GM12878 (cell line): Measurements from ENCODE around the gene GDPD2.

Experiments used
- ATF7 ChIP-seq: fragments of 450-650 bp; IDR thresholded peaks from 2 replicates; pipeline ENCODE4 v1.6.1; 2016; ENCODE audit warnings: low read depth, mild to moderate bottlenecking
- BMI1 ChIP-seq: fragments of 450-650 bp; IDR thresholded peaks from 2 replicates; pipeline ENCODE4 v1.6.1; 2016; ENCODE audit warnings: mild to moderate bottlenecking, moderate library complexity, borderline replicate concordance
- GABPA ChIP-seq: IDR thresholded peaks from 2 replicates; pipeline ENCODE4 v1.6.1; 2014; ENCODE audit warnings: antibody characterized with exemption, low read depth, mild to moderate bottlenecking, inconsistent platforms
- MYB ChIP-seq: fragments of 150-350 bp; IDR thresholded peaks from 2 replicates; pipeline ENCODE4 v1.6.1; 2014; ENCODE audit warnings: mild to moderate bottlenecking, low read depth, low read length, borderline replicate concordance
- SMC3 ChIP-seq: IDR thresholded peaks from 2 replicates; pipeline ENCODE4 v1.6.1; 2011; ENCODE audit warnings: low read length, improper control_type of control experiment, borderline replicate concordance
- STAT1 ChIP-seq: fragments of 450-650 bp; conservative IDR thresholded peaks from 2 replicates; pipeline ENCODE4 v1.6.1; 2014; ENCODE audit warnings: antibody characterized with exemption, mild to moderate bottlenecking
- YY1 ChIP-seq: IDR thresholded peaks from 2 replicates; pipeline ENCODE4 v1.6.1; 2011; ENCODE audit warnings: low read depth, mild to moderate bottlenecking, low read length
- ZNF274 ChIP-seq: IDR thresholded peaks from one replicate; pipeline ENCODE4 v1.8.0; 2011; ENCODE audit not compliant: insufficient read length, insufficient read depth
- TF ChIP-seq, protein P1 (sequence below), 3 experiments: IDR thresholded peaks in 2 of 3; conservative IDR thresholded peaks in 1 of 3; 2 replicates each; pipeline ENCODE4 v1.5.1; 2011; ENCODE audit warnings: low read depth in 3 of 3, low read length in 3 of 3, mild to moderate bottlenecking in 3 of 3, control low read depth in 2 of 3, moderate library complexity in 2 of 3, inconsistent platforms in 1 of 3, mixed read lengths in 1 of 3; ENCODE audit not compliant: control insufficient read depth in 2 of 3, insufficient read depth in 1 of 3; ENCODE audit errors: extremely low read depth in 1 of 3

DNA sequence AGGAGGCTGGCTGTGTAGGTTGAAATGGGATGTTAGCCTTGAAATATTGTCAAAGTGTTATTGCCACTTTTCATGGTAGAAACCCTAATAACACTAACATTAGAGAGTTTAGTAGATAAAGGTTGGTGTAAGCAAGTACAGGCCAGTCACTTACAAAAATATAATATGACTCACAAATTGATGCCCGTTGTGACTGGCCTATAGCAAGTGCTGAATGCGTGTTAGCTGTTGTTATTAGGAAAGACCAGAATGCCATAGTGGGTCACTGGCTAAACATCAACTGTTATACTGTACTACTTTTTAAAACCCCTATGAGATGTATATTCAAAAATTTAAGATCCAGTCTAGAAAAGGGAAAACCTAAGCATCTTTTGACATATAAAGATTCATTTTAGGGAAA lies 20.4 kb upstream of the GDPD2 start:
- TF ChIP-seq, protein P1, sequence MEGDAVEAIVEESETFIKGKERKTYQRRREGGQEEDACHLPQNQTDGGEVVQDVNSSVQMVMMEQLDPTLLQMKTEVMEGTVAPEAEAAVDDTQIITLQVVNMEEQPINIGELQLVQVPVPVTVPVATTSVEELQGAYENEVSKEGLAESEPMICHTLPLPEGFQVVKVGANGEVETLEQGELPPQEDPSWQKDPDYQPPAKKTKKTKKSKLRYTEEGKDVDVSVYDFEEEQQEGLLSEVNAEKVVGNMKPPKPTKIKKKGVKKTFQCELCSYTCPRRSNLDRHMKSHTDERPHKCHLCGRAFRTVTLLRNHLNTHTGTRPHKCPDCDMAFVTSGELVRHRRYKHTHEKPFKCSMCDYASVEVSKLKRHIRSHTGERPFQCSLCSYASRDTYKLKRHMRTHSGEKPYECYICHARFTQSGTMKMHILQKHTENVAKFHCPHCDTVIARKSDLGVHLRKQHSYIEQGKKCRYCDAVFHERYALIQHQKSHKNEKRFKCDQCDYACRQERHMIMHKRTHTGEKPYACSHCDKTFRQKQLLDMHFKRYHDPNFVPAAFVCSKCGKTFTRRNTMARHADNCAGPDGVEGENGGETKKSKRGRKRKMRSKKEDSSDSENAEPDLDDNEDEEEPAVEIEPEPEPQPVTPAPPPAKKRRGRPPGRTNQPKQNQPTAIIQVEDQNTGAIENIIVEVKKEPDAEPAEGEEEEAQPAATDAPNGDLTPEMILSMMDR (IDR thresholded peaks at IDR 0.05 in 2 of 3, conservative IDR thresholded peaks at IDR 0.05 in 1 of 3; ENCODE audit: control insufficient read depth in 2 of 3, extremely low read depth in 1 of 3, insufficient read depth in 1 of 3, low read depth in 3 of 3, low read length in 3 of 3) = no peak
- no peak for TF ChIP-seq STAT1
- no peak for TF ChIP-seq MYB
- no peak for TF ChIP-seq YY1
- TF ChIP-seq SMC3 = no peak
- TF ChIP-seq BMI1 = no peak
- no peak for TF ChIP-seq ATF7
- TF ChIP-seq GABPA = no peak
- no peak for TF ChIP-seq ZNF274
